Mesendoderm (in vitro differentiated cells): ENCODE measurements around the gene CENPP.

Source experiments
- DNase-seq: peaks from one replicate; pipeline ENCODE4 v3.0.0; 2013
- H2AK5ac ChIP-seq: 2 replicates; pipeline ENCODE4 v1.6.1; 2013; ENCODE audit warnings: low read length, inconsistent platforms
- H2BK120ac ChIP-seq: 2 replicates; pipeline ENCODE4 v1.6.1; 2013; ENCODE audit warnings: low read depth, mild to moderate bottlenecking, low read length, moderate library complexity, mixed read lengths
- H2BK15ac ChIP-seq: replicated peaks from 2 replicates; pipeline ENCODE4 v1.6.1; 2013; ENCODE audit warnings: low read depth, mild to moderate bottlenecking, moderate library complexity
- H2BK5ac ChIP-seq: 2 replicates; pipeline ENCODE4 v1.6.1; 2013; ENCODE audit warnings: low read length, inconsistent platforms
- H3K18ac ChIP-seq: 2 replicates; pipeline ENCODE4 v1.6.1; 2013; ENCODE audit warnings: mild to moderate bottlenecking, low read length, mixed read lengths
- H3K23ac ChIP-seq: one replicate; pipeline ENCODE4 v1.6.1; 2013; ENCODE audit warnings: low read length
- H3K27ac ChIP-seq: 2 replicates; pipeline ENCODE4 v1.5.1; 2013; ENCODE audit warnings: low read depth, mild to moderate bottlenecking, inconsistent platforms, low read length, moderate library complexity
- H3K27me3 ChIP-seq: 2 replicates; pipeline ENCODE4 v1.6.1; 2013; ENCODE audit warnings: low read length, control low read depth, mild to moderate bottlenecking, inconsistent platforms; ENCODE audit not compliant: insufficient read depth, poor library complexity
- H3K36me3 ChIP-seq: 2 replicates; pipeline ENCODE4 v1.6.1; 2013; ENCODE audit warnings: low read length, inconsistent platforms; ENCODE audit not compliant: control insufficient read depth, insufficient read depth
- H3K4ac ChIP-seq: one replicate; pipeline ENCODE4 v1.6.1; 2013; ENCODE audit warnings: low read depth, mild to moderate bottlenecking, low read length, moderate library complexity
- H3K4me1 ChIP-seq: 2 replicates; pipeline ENCODE4 v1.6.1; 2013; ENCODE audit warnings: low read depth, low read length, inconsistent platforms; ENCODE audit not compliant: control insufficient read depth
- H3K4me2 ChIP-seq: 2 replicates; pipeline ENCODE4 v1.6.1; 2013; ENCODE audit warnings: low read length
- H3K4me3 ChIP-seq: 2 replicates; pipeline ENCODE4 v1.5.1; 2013; ENCODE audit warnings: mild to moderate bottlenecking, low read length
- H3K56ac ChIP-seq: one replicate; pipeline ENCODE4 v1.6.1; 2013; ENCODE audit warnings: low read length
- H3K79me1 ChIP-seq: 2 replicates; pipeline ENCODE4 v1.6.1; 2013; ENCODE audit warnings: low read length, inconsistent platforms
- H3K79me2 ChIP-seq: 2 replicates; pipeline ENCODE4 v1.6.1; 2013; ENCODE audit warnings: mild to moderate bottlenecking, low read length; ENCODE audit not compliant: control insufficient read depth, insufficient read depth
- H3K9ac ChIP-seq: 2 replicates; pipeline ENCODE4 v1.6.1; 2013; ENCODE audit warnings: low read length, inconsistent platforms
- H4K5ac ChIP-seq: one replicate; pipeline ENCODE4 v1.6.1; 2013; ENCODE audit warnings: low read length
- H4K8ac ChIP-seq: one replicate; pipeline ENCODE4 v1.6.1; 2013; ENCODE audit warnings: low read depth, mild to moderate bottlenecking, control low read depth, low read length, moderate library complexity
- WGBS: extraction: QIAGEN DNeasy Blood & Tissue Kit; methylation state at CpG from one replicate; pipeline ENCODE4 v1.1.7; 2013; ENCODE audit warnings: low lambda C conversion rate, missing lambda C conversion rate; ENCODE audit not compliant: insufficient coverage; ENCODE audit errors: extremely low coverage; 5-methylcytosine and 5-hydroxymethylcytosine counted together

Gene CENPP

DNA sequence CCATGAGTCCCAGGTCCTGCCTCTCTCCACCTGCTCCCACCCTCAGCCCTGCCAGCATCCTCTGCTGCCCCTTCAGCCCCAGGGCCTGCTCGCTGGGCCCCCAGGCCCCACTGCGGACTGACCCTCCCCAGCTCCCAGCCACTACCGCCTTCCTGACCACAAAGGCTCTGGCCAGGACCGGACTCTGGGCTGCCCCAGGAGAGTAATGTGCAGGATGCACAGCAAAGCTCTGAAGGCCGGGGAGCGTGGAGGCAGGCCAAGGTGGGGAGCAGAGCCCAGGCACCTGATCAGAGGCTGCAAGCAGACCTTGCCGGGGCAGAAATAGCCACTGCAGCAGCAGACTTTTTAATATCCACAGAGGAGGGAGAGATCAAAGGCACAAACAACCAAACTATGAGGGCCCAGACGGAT, 316.3 kb downstream of the CENPP start:
- H3K4ac ChIP-seq = no peak overlapping the region
- no peak overlapping the region for H4K5ac ChIP-seq
- no peaks in the 10 kb centered on the region for H3K79me1 ChIP-seq
- no peaks in the 10 kb centered on the region for H3K27me3 ChIP-seq
- H4K8ac ChIP-seq = no peak overlapping the region
- no peak overlapping the region for H2BK15ac ChIP-seq
- peaks cover 2% of the 10 kb centered on the region for H3K36me3 ChIP-seq
- no peak overlapping the region for H3K56ac ChIP-seq
- H2BK120ac ChIP-seq = no peak overlapping the region
- H3K18ac ChIP-seq = no peak overlapping the region
- WGBS = no CpG with 5 or more reads among the region's 8 CpGs
- no peak overlapping the region for H3K4me3 ChIP-seq
- H3K4me2 ChIP-seq = no peak overlapping the region
- no peak for DNase-seq
- H2AK5ac ChIP-seq = no peak overlapping the region
- H3K4me1 ChIP-seq = no peaks in the 10 kb centered on the region
- H2BK5ac ChIP-seq = no peak overlapping the region
- H3K9ac ChIP-seq = no peak overlapping the region
- no peak overlapping the region for H3K27ac ChIP-seq
- no peak overlapping the region for H3K23ac ChIP-seq
- H3K79me2 ChIP-seq = no peaks in the 10 kb centered on the region

DNA sequence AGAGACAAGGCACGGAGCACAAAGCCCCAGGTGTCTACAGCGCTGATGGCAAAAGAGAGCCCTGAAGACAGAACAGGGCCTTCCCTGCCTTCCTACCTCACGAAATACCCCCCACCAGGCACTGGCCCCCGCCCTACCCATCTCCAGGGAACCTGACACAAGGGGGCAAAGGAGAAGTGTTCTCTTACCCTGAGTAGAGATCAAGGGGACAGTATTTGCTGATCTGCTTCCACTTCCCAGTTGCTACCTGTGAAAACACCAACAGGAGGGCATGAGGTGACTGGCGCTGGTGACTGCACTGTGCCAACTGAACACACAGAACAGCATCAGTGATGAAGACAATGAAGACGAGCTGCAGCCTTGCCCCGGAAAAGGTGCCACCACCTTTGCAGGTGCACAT, 316.8 kb downstream of the CENPP start:
- Histone ChIP-seq H3K9ac (no peak overlapping the region), H3K56ac (no peak overlapping the region), H4K8ac (no peak overlapping the region), H2BK120ac (no peak overlapping the region), H3K79me1 (no peaks in the 10 kb centered on the region), H2BK5ac (no peak overlapping the region), H3K4me1 (no peaks in the 10 kb centered on the region), H3K18ac (no peak overlapping the region), H3K79me2 (no peaks in the 10 kb centered on the region), H3K36me3 (peaks cover 2% of the 10 kb centered on the region), H3K23ac (no peak overlapping the region), H2BK15ac (no peak overlapping the region), H2AK5ac (no peak overlapping the region), H3K4me2 (no peak overlapping the region), H3K4me3 (no peak overlapping the region), H3K4ac (no peak overlapping the region), H4K5ac (no peak overlapping the region), H3K27me3 (no peaks in the 10 kb centered on the region), H3K27ac (no peak overlapping the region)
- whole genome bisulfite sequencing = no CpG with 5 or more reads among the region's 7 CpGs
- no peak for DNase-seq

GRCh38 chr9:92644278-92644677, 318.5 kb downstream of the CENPP start:
- Histone ChIP-seq H3K4me2 (no peak overlapping the region), H3K56ac (no peak overlapping the region), H2AK5ac (no peak overlapping the region), H2BK15ac (no peak overlapping the region), H2BK120ac (no peak overlapping the region), H3K79me2 (no peaks in the 10 kb centered on the region), H2BK5ac (no peak overlapping the region), H3K27me3 (no peaks in the 10 kb centered on the region), H3K23ac (no peak overlapping the region), H3K4me3 (no peak overlapping the region), H3K79me1 (no peaks in the 10 kb centered on the region), H3K4me1 (no peaks in the 10 kb centered on the region), H3K18ac (no peak overlapping the region), H4K8ac (no peak overlapping the region), H3K9ac (no peak overlapping the region), H3K36me3 (peaks cover 2% of the 10 kb centered on the region), H4K5ac (no peak overlapping the region), H3K27ac (no peak overlapping the region), H3K4ac (no peak overlapping the region)
- DNase-seq = no peak
- WGBS = no CpG with 5 or more reads among the region's 7 CpGs

DNA sequence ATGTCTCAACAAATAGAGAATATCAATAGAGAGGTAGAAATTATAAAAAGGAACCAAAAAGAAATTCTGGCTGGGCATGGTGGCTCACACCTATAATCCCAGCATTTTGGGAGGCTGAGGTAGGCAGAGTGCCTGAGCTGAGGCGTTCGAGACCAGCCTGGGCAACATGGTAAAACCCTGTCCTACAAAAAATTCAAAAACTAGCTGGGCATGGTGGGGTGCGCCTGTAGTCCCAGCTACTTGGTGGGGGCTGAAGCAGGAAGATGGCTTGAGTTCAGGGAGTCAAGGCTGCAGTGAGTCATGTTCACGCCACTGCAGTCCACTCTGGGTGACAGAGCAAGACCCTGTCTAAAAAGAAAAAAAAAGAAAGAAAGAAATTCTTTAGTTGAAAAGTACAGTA, 319.3 kb downstream of the CENPP start:
- Histone ChIP-seq H3K36me3 (peaks cover 2% of the 10 kb centered on the region), H4K5ac (no peak overlapping the region), H3K18ac (no peak overlapping the region), H3K56ac (no peak overlapping the region), H2BK15ac (no peak overlapping the region), H2BK5ac (no peak overlapping the region), H3K23ac (no peak overlapping the region), H3K4me3 (no peak overlapping the region), H3K9ac (no peak overlapping the region), H4K8ac (no peak overlapping the region), H3K27me3 (no peaks in the 10 kb centered on the region), H2AK5ac (no peak overlapping the region), H3K4me1 (no peaks in the 10 kb centered on the region), H3K4me2 (no peak overlapping the region), H3K27ac (no peak overlapping the region), H3K79me2 (no peaks in the 10 kb centered on the region), H3K79me1 (no peaks in the 10 kb centered on the region), H2BK120ac (no peak overlapping the region), H3K4ac (no peak overlapping the region)
- no peak for DNase-seq
- no CpG with 5 or more reads among the region's 4 CpGs for WGBS

DNA sequence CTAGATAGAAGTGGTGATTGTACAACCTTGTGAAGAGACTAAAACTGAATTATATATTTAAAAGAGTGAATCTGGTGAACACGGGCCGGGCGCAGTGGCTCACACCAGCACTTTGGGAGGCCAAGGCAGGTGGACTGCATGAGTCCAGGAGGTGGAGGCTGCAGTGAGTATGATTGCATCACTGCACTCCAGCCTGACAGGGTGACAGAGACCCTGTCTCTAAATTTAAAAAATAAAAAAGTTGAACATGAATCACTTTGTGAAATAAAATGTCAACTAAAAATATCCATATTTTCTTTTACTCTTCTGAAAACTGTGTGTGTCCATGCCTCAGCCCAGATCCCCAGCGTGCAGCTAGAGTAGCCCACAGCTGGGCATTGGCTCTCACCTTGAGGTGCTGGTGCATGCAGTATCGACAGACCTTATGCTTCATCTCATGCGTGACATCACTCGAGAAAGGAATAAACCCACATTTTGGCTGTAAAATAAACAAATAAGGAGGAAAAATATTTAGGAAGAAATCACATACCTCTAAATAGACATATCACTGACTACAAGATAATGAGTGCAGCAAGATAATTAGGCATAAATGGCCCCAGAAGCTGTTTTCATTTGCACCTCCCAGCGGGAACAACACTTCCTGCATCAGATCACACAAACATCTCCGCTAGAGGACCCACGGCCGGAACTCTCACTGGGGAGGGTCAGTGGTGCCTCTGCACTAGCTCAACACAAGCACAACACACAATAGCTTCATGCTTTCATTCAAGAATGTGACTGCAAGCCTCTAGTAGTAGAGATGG, 322.1 kb downstream of the CENPP start:
- Histone ChIP-seq H2BK5ac (no peak overlapping the region), H2BK120ac (no peak overlapping the region), H4K8ac (no peak overlapping the region), H3K23ac (no peak overlapping the region), H3K27ac (no peak overlapping the region), H3K27me3 (no peaks in the 10 kb centered on the region), H2AK5ac (no peak overlapping the region), H3K79me1 (peaks cover under 1% of the 10 kb centered on the region), H3K4ac (no peak overlapping the region), H2BK15ac (no peak overlapping the region), H3K18ac (no peak overlapping the region), H3K4me3 (no peak overlapping the region), H3K56ac (no peak overlapping the region), H3K79me2 (no peaks in the 10 kb centered on the region), H3K4me1 (no peaks in the 10 kb centered on the region), H4K5ac (no peak overlapping the region), H3K9ac (no peak overlapping the region), H3K36me3 (no peaks in the 10 kb centered on the region), H3K4me2 (no peak overlapping the region)
- DNase-seq = no peak
- no CpG with 5 or more reads among the region's 11 CpGs for WGBS

GRCh38 chr9:92648474-92648971, 322.8 kb downstream of the CENPP start:
- Histone ChIP-seq H3K27ac (no peak overlapping the region), H2BK15ac (no peak overlapping the region), H3K18ac (no peak overlapping the region), H3K79me1 (peaks cover 1% of the 10 kb centered on the region), H3K4me3 (no peak overlapping the region), H4K5ac (no peak overlapping the region), H2BK120ac (no peak overlapping the region), H3K4ac (no peak overlapping the region), H2AK5ac (no peak overlapping the region), H3K4me2 (no peak overlapping the region), H2BK5ac (no peak overlapping the region), H3K9ac (no peak overlapping the region), H4K8ac (no peak overlapping the region), H3K27me3 (no peaks in the 10 kb centered on the region), H3K23ac (no peak overlapping the region), H3K36me3 (no peaks in the 10 kb centered on the region), H3K56ac (no peak overlapping the region), H3K79me2 (no peaks in the 10 kb centered on the region), H3K4me1 (no peaks in the 10 kb centered on the region)
- DNase-seq = no peak
- no CpG with 5 or more reads among the region's 6 CpGs for WGBS
